Ascending aorta (tissue), 2 donors: ENCODE data around the gene NRIP1. TPM values are rescaled to one million over a fixed set of nuclear protein-coding genes. Genes with fewer than 3 reads are reported as not detected.

Experiments used
- DNase-seq, 2 donors: peaks; one replicate each; pipeline ENCODE4 v3.0.0-alpha.2; 2019; ENCODE audit warnings: low spot score in 2 of 2
- H3K27ac ChIP-seq, 2 donors: fragments of 200-600 bp; sonication (generic); one replicate each; pipeline ENCODE4 v1.5.1; 2016 to 2017; ENCODE audit warnings: mild to moderate bottlenecking in 1 of 2
- H3K27me3 ChIP-seq: fragments of 200-600 bp; sonication (generic); one replicate; pipeline ENCODE4 v1.5.1; 2017
- H3K36me3 ChIP-seq, 2 donors: fragments of 200-600 bp; sonication (generic); one replicate each; pipeline ENCODE4 v1.5.1; 2016
- H3K4me1 ChIP-seq, 2 donors: fragments of 200-600 bp; sonication (generic); one replicate each; pipeline ENCODE4 v1.5.1; 2016 to 2017; ENCODE audit warnings: mild to moderate bottlenecking in 1 of 2
- H3K4me3 ChIP-seq, 2 donors: fragments of 200-600 bp; sonication (generic); one replicate each; pipeline ENCODE4 v1.5.1; 2016 to 2017; ENCODE audit warnings: mild to moderate bottlenecking in 1 of 2
- H3K9me3 ChIP-seq, 2 donors: fragments of 200-600 bp; sonication (generic); one replicate each; pipeline ENCODE4 v1.5.1; 2016
- CTCF ChIP-seq, 3 experiments: fragments of 200-600 bp in 2 of 3; fragments of 450-650 bp in 1 of 3; sonication (generic) in 2 of 3; IDR thresholded peaks; one replicate each; pipeline ENCODE4 v1.5.1; 2016 to 2019; ENCODE audit warnings: antibody characterized with exemption in 3 of 3, mild to moderate bottlenecking in 1 of 3, moderate library complexity in 1 of 3
- intact Hi-C: fragments of 100-400 bp; cut with DNase I; formaldehyde crosslinking; loops from one replicate; pipeline ENCODE4 v1.15.1; 2023
- total RNA-seq: library from RNA; depleted of rRNA; stranded (reverse); fragments of >200 nt; gene quantifications from one replicate; pipeline ENCODE4 v1.1.0, GENCODE V29; 2016

Gene NRIP1
- total RNA-seq, 1 donor from 2014 or later = 4.8 TPM

DNA sequence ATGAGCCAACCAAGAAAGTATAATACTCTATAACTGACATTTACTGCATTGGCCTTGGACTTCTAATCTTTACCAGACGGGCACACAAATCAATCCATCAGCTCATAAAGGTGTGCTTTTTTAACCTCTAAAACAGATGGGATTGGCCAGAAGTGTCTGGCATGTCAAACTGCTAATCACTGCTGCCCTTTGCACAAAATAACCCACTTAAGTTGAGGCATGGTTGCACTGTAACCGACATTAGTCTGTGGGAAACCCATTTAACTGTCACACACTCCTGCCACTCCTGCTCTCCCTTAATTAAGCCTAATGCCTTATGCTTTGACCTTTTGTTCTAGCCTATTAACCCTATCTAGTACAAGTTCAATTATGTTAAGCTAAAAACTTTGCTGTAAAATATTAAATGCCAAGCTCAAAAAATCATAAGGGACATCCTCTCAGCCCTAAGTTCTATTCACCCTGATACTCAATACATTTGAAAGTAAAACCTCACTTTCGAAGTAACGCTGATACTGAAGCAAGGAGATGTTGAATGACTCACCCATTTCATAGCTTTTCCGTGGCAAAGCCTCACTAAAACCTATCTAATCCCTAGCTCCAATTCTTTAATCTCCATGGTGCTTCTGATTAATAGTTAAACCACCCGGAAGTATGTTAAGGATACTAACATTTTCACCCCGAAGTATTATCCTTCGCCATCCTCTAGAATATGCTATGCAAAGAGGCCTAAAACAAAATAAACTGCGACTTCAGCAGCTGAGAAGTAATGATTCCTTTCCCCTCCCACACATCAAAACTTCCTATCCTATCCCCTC, 12.9 kb downstream of the NRIP1 start:
- H3K4me1 ChIP-seq = peaks cover 0 to 6% of the 10 kb centered on the region in 2 donors
- intact Hi-C loops = no loop called here
- H3K4me3 ChIP-seq = no peak overlapping the region

DNA sequence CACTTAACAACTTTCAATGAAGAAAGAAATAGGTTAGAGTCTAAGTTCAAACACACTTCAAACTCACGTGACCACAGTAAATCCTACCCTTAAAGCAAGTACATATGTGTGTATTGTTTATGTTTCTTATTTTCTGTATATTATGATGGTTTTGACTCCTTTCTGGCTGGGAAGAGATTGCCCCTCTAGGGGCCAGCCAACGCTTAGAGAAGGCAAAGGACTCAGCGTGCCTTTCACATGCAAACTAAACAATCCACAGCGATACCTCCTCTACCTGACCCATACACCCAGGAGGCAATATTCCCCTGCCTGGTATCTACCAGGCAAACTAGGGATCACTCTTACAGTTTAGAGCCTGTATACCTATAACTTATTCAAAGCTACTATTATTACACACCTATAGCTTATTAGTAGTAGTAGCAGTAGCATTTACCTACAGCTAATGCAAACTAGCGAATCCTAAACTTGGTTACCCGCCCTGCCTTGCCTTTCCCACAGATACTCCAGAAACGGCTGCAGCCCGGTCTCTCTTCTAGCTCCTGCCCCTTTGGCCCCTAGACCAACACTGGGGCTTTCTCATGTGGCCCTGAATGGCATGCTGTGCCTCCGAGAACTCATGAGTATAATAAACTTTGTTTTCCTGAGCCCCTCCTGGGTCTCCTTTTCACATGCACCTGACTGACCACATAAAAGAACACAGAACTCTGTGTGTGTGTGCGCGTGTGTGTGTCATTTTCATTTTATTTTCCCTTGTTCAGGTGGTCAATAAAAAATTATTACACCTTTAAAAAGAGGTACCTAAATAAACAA, 14.0 kb downstream of the NRIP1 start:
- intact Hi-C loops = no loop called here
- peaks cover 0 to 3% of the 10 kb centered on the region in 2 donors for H3K4me1 ChIP-seq
- no peaks in the 10 kb centered on the region for H3K36me3 ChIP-seq
- no peaks in the 10 kb centered on the region for H3K9me3 ChIP-seq
- TF ChIP-seq CTCF (IDR thresholded peaks at IDR 0.05) = no peak
- no peak overlapping the region for H3K27ac ChIP-seq
- H3K4me3 ChIP-seq = no peak overlapping the region
- no peaks in the 10 kb centered on the region for H3K27me3 ChIP-seq
- DNase-seq = no peak

More for the DNA sequence above, 12.9 kb downstream of the NRIP1 start:
- no peak for TF ChIP-seq CTCF (IDR thresholded peaks at IDR 0.05)
- Histone ChIP-seq H3K27ac (no peak overlapping the region), H3K36me3 (no peaks in the 10 kb centered on the region), H3K27me3 (no peaks in the 10 kb centered on the region), H3K9me3 (no peaks in the 10 kb centered on the region)
- DNase-seq = no peak

- no peak for TF ChIP-seq CTCF (IDR thresholded peaks at IDR 0.05)
- no peaks in the 10 kb centered on the region for H3K27me3 ChIP-seq
- no peak overlapping the region for H3K4me3 ChIP-seq
- intact Hi-C loops = no loop called here
- DNase-seq = no peak
- no peaks in the 10 kb centered on the region for H3K4me1 ChIP-seq
- H3K36me3 ChIP-seq = peaks cover 7 to 9% of the 10 kb centered on the region in 2 donors
- H3K27ac ChIP-seq = no peak overlapping the region
- peaks cover 0 to 2% of the 10 kb centered on the region in 2 donors for H3K9me3 ChIP-seq
Measured at GRCh38 chr21:15045017-15045416, 19.8 kb downstream of the NRIP1 start.

DNA sequence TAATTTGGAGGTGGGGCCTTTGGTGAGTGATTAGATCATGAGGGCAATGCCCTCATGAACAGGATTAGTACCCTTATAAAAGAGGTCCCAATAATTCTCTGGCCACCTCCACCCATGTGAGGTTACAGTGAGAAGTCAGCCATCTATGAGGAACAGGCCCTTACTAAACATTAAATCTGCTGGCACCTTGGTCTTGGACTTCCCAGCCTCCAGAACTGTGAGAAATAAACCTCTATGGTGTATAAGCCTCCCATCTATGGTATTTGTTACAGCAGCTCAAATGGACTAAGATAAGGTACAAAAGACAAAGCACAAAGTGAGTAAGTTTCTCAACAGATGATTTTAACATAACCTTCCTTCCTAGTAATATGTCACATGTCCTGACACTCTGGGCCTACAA, 22.3 kb downstream of the NRIP1 start:
- DNase-seq = no peak
- H3K4me1 ChIP-seq = no peaks in the 10 kb centered on the region
- TF ChIP-seq CTCF (IDR thresholded peaks at IDR 0.05) = no peak
- no peak overlapping the region for H3K27ac ChIP-seq
- no peaks in the 10 kb centered on the region for H3K27me3 ChIP-seq
- H3K36me3 ChIP-seq = peaks cover 9 to 11% of the 10 kb centered on the region in 2 donors
- H3K4me3 ChIP-seq = no peak overlapping the region
- H3K9me3 ChIP-seq = peaks cover 0 to 9% of the 10 kb centered on the region in 2 donors
- intact Hi-C loops = no loop called here

- intact Hi-C loops = no loop called here
- peaks cover 0 to 9% of the 10 kb centered on the region in 2 donors for H3K9me3 ChIP-seq
- H3K36me3 ChIP-seq = peaks cover 9 to 11% of the 10 kb centered on the region in 2 donors
- no peak overlapping the region for H3K27ac ChIP-seq
- no peaks in the 10 kb centered on the region for H3K27me3 ChIP-seq
- no peak for DNase-seq
- H3K4me1 ChIP-seq = no peaks in the 10 kb centered on the region
- TF ChIP-seq CTCF (IDR thresholded peaks at IDR 0.05) = no peak
- H3K4me3 ChIP-seq = no peak overlapping the region
Measured at GRCh38 chr21:15039607-15040299, 25.0 kb downstream of the NRIP1 start.
